HG03280 (cell line): ENCODE measurements around the gene SAA4.
"Not testable (repeated sequence)": the region's sequence is repeated elsewhere in the genome, so short reads cannot be mapped to it uniquely, and the experiment has no call there.

ENCODE experiments used
- ATAC-seq: cut with Tn5 transposase; IDR thresholded peaks from one replicate; pipeline ENCODE4 v1.9.1; 2021; ENCODE audit warnings: mild to moderate bottlenecking, moderate library complexity; ENCODE audit not compliant: unreplicated experiment

Gene SAA4

DNA sequence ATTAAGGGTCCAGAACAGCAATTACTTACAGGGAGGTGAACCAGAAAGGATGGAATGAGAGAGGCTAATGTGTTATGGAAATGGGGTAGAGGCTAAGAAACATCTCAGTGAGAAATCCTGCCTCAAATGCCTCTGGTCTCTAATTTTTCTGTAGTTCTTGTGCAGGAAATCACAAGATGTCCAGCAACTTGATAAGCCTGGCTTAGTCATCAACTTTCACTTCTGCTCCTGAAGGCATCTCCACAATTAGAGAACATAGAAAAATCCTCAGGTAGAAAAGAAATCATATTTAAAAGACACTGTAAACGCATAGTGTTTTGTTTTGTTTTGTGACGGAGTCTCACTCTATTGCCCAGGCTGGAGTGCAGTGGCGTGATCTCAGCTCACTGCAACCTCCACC lies 45.2 kb downstream of the SAA4 start:
- no peak for ATAC-seq

- not testable (repeated sequence) for ATAC-seq
Measured at GRCh38 chr11:18189476-18190245, 46.9 kb downstream of the SAA4 start.

GRCh38 chr11:18188796-18189195 lies 47.8 kb downstream of the SAA4 start:
- no peak for ATAC-seq
